A673 (cell line): ENCODE data around the gene PPP2R3B.

Experiments used
- CTCF ChIP-seq: fragments of 300-800, 200-600 bp; sonication (generic); conservative IDR thresholded peaks from 2 replicates; pipeline ENCODE4 v1.5.1; 2017; ENCODE audit warnings: low read depth, mild to moderate bottlenecking, antibody characterized with exemption, low read length, moderate library complexity, mixed read lengths
- EZH2 ChIP-seq: fragments of 200-600 bp; sonication (generic); IDR thresholded peaks from 2 replicates; pipeline ENCODE4 v1.6.1; 2017; ENCODE audit warnings: borderline replicate concordance, low read depth, mild to moderate bottlenecking, mixed read lengths, antibody characterized with exemption, low read length; ENCODE audit not compliant: poor library complexity, severe bottlenecking

GRCh38 chrX:291411-291901 is 95.3 kb downstream of the PPP2R3B start:
- TF ChIP-seq CTCF, result no peak
- TF ChIP-seq EZH2, result no peak
